GM19099 (cell line): Measurements from ENCODE around the gene CAPZB.

Experiments used
- POLR2A ChIP-seq: IDR thresholded peaks from 3 replicates; pipeline ENCODE4 v1.6.1; 2011; ENCODE audit warnings: low read depth; ENCODE audit not compliant: insufficient read length; ENCODE audit errors: extremely low read depth

Gene CAPZB

DNA sequence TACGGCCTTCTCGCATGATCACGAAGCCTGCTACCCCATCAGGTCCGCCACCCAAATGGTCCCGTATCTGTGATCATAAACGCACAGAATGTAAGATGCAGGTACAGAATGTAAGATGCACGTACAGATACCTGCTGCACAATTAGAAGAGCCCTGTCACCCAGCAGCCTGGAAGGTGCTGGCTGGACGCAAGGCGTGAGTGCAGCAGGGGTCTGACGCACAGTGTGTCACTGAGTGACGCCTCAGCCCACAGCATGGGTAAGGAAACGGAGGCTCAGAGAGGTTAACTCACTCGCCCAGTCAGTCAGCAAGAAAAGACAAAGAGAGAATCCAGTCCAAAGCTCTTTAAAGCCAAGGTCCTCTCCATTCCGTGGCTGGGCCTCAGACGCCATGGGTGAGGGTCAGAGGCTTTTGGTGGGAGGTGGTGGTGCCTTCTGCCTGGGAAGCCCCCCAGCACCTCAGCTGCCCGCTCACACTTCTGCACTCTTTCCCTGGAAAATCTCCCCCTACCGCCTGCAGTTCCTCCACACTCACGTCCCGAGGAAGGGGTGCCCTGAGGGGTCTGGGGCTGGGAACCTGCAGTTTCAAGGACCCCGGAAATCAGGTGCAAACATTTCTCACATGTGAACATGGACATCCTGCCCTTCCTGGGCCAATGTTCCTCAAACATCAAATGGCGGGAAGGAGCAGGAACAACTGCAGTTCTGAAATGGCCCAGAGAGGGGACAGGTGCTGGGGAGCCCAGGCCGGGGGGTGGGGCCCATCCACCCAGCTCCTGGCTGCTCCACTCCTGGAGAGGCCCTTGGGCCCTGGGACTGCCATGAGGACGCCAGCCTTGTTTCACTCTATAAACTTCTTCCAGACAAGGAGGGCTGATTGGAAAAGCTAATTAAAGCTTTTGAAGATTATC, 113.9 kb downstream of the CAPZB start:
- no peak for TF ChIP-seq POLR2A

DNA sequence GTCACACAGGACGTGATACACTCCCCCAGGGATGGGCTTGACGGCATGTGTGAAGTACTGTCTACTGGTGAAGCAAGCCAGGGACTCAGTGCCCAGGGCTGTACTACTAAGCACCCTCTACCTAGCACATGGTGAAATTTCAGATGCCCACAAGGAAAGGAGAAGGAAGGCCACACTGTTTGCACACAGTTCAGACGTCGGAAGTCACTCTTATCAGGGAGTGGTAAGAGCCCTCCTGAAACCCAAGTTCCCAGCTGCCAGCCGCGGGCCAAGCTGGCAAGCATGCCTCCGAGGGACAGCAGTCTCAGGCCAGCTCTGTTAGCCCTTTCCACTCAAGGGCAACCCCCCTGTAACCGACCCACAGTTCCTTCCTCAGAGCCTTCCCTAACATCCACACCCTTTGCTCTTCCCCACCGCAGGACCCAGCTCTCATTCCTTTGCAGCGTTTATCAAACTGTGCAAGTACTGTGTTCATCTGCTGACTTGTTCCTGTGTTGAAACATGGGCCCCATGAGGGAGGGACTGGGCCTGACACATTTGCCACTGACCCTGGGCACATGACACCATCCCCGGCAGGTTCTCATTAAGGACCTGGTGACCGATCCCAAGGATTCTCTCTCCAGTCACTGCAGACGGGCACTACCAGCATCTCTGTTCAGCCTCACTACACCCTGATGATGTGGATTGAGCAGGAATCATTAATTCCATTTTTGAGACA, 114.7 kb downstream of the CAPZB start:
- no peak for TF ChIP-seq POLR2A

DNA sequence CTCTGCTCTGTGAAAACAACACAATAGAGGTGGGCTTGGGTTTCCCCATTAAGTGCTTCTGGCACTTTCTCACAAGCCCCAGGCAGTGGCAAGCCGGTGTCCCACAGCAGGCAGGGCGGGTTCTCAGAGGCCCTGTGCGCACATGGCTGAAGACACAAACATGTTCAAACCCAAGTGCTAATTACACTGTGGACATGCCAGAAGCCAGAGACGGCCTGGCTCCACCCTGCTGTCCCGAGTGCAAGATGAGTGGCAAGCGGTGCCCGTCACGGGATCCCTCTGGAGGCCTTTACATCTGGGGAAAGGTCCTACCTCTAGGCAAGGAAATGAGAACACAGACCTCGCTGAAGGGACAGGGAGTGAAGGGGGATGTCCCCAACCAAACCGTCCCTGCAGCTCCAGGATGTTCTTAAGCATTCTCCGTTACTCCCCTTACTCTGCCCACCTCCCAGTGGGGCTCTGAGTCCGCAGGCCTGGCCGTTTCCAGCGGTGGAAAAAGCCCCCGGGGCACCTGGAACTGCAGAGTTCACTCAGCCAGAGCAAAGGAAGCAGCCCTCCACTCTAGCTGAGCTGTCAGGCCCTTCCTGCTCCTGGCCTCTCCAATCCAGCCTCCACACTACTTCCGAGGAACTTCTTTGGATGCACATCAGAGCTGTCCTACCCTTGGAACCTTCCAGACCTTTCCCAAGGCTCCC, 115.8 kb downstream of the CAPZB start:
- TF ChIP-seq POLR2A = no peak

DNA sequence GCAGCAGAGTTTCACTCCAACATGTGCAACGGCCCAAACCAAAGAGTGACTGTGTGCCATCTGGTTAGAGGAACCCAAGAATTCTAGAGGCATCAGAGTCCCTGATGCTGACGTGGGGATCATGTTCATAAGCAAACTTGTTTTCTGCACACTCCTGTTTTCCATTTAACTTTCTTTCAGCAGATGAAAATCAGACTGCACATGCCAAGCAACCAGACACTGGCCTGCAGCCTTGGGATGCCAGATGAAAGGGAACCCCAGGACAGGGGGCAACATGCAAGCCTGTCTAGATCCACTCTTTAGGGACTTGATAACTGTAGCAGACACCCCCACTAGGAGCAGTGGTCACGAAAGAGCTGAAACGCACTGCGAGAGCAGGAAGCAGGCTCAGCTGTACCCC, 116.4 kb downstream of the CAPZB start:
- TF ChIP-seq POLR2A = no peak

DNA sequence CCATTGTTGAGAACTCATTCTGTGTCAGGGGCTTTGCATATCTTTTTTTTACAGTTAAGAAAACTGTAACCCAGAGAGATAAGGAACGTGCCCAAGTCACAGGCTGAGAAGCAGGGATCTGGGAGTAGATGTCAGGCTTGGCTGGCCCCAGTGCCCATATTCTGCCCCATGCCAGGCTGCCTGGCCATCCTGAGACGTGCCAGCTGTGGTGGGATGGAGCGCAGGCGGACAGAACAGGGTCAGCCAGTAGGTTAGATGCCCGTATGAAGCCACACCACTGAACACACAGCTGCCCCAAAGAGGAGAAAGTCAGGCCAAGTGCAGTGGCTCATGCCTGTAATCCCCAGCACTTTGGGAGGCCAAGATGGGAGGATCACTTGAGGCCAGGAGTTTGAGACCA, 117.3 kb downstream of the CAPZB start:
- no peak for TF ChIP-seq POLR2A

DNA sequence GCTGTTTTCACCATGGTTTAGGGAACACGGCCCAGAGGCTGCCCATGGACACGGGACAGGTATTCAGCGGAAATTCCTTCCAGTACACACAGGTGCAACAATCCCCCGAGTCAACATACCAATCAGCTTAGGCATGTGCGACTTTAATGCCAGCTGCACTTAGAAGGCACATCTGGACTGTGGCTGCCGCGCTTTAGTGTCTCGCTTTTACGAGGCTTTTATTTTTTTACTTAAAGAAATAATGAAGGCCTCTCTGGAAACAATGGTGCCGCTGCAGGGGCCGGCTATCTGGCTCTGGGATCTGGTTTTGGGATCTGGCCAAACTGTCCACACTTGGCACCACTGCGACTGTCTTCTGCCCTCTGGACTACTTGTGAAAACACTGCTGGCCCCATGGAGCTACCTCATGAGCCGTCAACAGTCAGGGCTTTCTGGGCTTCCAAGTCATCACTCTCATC, 117.7 kb downstream of the CAPZB start:
- no peak for TF ChIP-seq POLR2A

DNA sequence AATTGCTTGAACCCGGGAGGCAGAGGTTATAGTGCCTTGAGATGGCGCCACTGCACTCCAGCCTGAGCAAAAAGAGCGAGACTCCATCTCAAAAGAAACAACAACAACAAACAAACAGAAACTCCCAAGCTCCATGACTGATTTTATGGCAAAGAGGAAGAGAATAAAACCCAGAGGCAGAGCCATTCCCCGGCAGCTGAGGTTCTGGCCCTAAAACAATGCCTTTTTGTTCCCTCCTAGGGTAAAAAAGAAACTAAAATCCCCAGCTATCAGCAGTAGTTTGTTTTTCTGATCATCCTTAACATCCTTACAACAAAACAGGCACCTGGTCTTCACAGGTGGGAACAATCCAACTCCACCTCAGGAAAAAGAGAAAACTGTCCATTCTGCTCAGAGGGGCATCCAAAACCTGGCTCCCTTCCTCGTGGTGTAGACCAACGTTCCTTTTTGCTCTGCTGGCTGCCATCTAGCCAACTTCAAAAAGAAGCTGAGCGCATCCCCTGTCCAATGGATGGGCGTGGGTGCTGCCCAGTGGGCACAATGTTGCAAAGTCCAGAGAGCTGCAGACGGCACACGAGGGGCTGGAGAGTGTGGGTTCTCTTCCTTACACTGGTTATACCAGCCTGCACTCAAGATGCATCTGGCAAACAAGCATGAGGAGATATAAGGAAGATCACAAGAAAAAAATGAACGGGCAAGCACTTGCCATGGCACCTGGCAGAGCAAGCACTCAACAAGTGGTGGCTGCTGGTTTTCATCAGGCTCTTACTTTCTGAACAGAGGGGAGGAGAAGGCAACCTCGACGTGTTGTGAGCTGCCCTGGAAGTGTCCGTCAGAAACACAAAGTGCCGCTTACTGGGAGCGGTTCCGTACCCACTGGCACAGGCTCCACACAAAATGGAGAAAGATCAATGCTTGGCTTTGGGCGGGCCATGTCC, 118.5 kb downstream of the CAPZB start:
- no peak for TF ChIP-seq POLR2A

DNA sequence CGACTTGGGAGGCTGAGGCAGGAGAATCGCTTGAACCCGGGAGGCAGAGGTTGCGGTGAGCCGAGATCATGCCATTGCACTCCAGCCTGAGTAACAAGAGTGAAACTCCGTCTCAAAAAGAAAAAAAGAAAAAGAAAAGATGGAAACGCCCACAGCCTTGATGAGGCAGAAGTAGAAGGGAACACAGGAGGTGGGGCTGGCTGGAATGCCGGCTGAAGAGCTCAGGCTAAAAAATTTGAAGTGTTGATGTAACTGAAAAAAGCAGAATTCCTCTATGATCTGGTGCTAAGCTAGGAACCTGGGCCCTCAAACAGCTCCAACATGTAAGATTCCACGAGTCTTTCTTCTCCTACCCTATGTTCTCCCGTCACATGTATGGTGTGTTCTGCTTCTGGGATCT, 119.6 kb downstream of the CAPZB start:
- no peak for TF ChIP-seq POLR2A

DNA sequence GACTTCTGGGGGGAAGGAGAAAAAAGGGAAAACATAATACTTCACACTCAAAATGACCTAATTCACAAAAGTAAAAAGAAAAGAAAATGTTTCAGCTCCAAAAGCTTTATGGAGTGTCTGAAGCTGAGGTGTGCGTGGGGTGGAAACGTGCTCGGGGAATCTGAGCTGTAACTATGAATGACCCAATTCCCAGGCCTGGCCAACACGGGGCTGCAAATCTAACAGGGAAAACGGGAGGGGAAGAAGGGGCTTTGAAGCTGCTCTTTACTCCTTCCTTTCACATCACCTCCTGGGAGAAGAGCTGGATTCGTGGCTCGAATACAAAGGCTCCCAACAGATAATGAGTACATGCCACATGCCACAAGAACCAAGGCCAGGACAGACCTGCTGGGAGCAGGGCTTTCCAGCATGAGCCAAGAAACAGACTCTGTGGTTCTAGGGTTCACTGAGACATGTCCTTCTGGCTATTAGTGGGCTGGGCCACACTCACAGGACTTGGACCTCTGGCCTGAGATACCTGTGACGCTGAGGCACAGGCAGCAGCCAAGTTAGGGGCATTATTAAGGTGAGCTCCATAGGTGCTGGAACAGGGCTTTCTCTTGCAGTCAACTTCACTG, 121.7 kb downstream of the CAPZB start:
- no peak for TF ChIP-seq POLR2A

DNA sequence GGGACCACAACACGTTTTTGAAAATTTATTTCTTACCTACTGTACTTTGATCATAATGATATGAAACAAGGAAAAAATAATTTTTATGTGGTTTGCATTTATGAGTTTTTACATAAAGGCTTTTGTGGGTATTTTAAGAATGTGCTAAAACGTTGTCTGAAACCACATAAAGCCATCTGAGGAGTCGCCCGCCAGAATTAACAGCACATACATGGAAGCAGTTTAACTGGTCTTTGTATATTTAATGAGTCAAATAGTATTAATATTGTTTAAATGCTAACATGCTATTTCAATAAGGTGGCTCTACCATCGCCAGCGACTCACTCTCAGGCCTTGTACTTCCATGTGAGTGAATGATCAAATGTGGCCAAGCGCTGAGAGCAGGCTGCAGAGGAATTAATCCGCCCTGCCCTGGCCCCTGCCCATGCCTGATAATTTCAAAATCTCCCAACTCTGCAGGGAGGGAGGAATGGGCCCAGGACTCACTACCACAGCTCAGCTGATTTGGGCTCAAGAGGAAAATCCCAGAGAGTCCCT, 123.7 kb downstream of the CAPZB start:
- no peak for TF ChIP-seq POLR2A

DNA sequence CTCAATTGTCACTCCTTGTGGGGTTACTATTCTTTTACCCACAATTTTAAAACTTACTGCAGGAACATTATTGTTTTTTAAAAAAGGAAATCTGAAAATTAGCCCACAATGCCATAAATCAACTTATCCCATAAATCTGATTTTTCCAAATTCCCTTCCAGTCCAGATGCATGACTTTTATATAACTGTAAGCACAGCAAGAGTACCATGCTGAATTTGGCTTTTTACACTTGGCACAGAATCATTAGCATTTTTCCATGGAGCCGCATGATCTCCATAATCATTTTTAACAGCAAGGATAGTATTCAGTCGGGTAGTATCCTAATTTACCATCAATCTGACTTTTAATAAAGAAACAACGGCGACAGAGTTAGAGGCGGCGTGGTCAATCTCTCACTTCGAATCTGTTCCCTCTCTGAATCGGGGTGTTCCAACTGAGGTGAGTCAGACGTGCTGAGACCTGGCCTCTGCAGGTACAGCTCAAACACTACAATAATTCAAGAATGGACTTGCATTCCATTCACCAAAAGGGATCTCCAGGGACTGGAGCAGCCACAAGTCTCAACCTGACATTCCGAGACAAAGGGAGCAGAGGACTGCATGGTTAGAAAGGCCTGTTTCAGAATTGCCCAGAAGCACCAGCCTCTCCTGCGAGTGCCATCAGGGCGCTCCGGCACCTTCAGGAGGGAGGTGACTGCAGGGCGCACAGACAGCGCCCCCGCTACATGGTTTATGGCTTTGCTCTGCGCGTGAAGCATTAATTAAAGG, 124.3 kb downstream of the CAPZB start:
- no peak for TF ChIP-seq POLR2A

DNA sequence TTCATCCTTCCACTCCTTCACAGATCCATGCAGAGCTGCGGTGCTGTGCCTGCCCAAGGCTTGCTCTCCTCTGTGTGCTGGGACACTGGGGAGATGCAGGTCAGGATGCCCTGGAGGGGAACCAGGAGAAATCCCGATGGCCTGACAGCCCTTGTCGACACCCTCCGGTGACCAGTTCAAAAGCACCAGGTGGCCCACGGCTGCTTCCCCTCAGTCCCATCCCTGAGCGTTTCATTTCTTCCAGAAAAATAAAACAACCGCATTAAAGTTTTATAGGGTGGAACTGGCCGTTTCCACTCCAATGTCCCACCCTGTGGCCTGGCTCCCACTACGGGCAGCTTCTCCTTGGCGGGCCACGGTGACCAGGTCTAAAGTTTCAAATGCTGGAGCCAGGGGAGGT, 124.9 kb downstream of the CAPZB start:
- TF ChIP-seq POLR2A = no peak

DNA sequence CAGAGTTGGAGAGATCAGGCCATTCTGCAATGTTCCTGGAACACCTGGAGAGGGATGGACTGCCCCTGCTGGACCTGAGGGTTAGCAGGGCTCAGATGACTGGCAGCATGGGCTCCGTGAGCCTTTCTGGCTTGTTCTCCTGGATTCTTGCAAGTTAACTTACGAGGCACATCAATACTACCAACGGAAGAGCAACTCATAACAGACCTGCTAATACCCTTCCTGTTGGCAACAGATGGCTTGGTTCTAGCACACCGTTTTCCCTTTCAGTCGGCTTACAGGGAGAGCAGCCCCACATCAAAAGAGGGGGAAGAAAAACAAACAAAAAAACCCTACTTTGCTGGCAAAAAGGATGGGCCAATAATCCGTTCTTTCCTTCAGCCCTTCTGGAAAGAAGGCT, 125.3 kb downstream of the CAPZB start:
- TF ChIP-seq POLR2A = no peak

DNA sequence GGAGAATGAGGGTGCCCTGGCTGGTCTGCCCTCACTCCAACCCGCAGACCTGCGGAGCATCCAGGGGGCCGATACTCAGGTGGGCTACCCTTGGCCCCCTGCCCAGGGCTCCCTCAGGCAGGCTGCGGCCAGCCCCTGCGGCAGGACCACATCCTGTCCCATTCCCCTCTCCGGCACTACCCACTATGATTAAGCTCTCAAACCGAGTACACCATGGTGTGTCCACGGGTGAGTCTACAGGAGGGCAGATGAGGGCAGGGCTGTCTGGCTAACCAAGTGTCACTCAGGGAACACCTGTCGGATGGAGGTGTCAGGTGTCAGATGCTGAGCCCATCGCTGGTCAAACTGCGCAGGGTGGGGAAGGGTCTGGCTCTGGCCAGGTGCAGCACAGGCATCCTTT, 126.0 kb downstream of the CAPZB start:
- TF ChIP-seq POLR2A = no peak

DNA sequence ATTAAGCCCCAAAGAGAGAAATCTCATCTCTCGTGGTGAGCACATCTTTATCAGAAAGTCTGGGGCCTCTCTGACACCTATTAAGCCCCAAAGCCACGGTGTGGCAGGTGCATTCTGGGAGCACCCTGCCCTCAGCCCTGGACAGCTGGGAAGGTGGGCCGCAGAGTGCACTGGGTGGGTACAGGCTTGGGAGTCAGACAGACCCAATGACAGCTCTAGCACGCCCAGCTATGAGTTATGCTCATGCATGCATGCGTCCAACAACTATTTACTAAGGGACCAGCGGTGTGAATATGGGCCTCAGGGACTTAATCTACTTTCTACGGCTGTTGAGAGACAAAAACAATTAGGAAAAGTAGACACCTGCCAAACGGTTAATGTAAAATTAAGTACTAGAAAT, 126.6 kb downstream of the CAPZB start:
- no peak for TF ChIP-seq POLR2A
